Gastroesophageal sphincter (tissue), 4 donors: Measurements from ENCODE around the gene PYGB. TPM values are rescaled to one million over a fixed set of nuclear protein-coding genes. Genes with fewer than 3 reads are reported as not detected.
A peak's percentile ranks its signal among the peaks of the same experiment; 100 is the strongest.
"Not testable (repeated sequence)": the region's sequence is repeated elsewhere in the genome, so short reads cannot be mapped to it uniquely, and the experiment has no call there.

Experiments used
- ATAC-seq: fragments of 150-250 bp; one replicate; pipeline ENCODE4 v1.9.1; 2016; ENCODE audit warnings: mild to moderate bottlenecking, moderate library complexity
- H3K27ac ChIP-seq, 4 donors: fragments of 200-600 bp; sonication (generic) in 3 of 4; 1 replicate in 3 of 4; 2 replicates in 1 of 4; pipeline ENCODE4 v1.5.1; 2016 to 2019
- H3K27me3 ChIP-seq: fragments of 200-600 bp; sonication (generic); one replicate; pipeline ENCODE4 v1.5.1; 2019
- H3K36me3 ChIP-seq, 2 donors: fragments of 200-600 bp; sonication (generic); one replicate each; pipeline ENCODE4 v1.5.1; 2019; ENCODE audit warnings: control low read depth in 1 of 2
- H3K4me1 ChIP-seq, 3 donors: fragments of 200-600 bp; sonication (generic); 1 replicate in 2 of 3; 2 replicates in 1 of 3; pipeline ENCODE4 v1.5.1; 2016 to 2019; ENCODE audit warnings: control low read depth in 2 of 3
- H3K4me3 ChIP-seq, 2 donors: fragments of 200-600 bp; sonication (generic); one replicate each; pipeline ENCODE4 v1.5.1; 2019; ENCODE audit warnings: mild to moderate bottlenecking in 1 of 2, moderate library complexity in 1 of 2
- H3K9me3 ChIP-seq, 3 donors: fragments of 200-600 bp; sonication (generic); one replicate each; pipeline ENCODE4 v1.5.1; 2017 to 2019; ENCODE audit warnings: control low read depth in 2 of 3
- EP300 ChIP-seq: sonication (generic); formaldehyde crosslinking; IDR thresholded peaks from one replicate; pipeline ENCODE4 v1.6.1; 2017; ENCODE audit warnings: antibody characterized with exemption, mild to moderate bottlenecking
- POLR2A ChIP-seq, 2 donors: fragments of 450-650 bp; IDR thresholded peaks; one replicate each; pipeline ENCODE4 v1.6.1; 2017; ENCODE audit warnings: antibody characterized with exemption in 2 of 2, mild to moderate bottlenecking in 2 of 2, moderate library complexity in 1 of 2
- POLR2AphosphoS5 ChIP-seq: sonication (generic); formaldehyde crosslinking; IDR thresholded peaks from one replicate; pipeline ENCODE4 v1.6.1; 2017; ENCODE audit warnings: antibody characterized with exemption
- WGBS, 2 donors: methylation state at CpG; one replicate each; pipeline ENCODE4 v1.1.5; 2018; ENCODE audit warnings: low coverage in 1 of 2; 5-methylcytosine and 5-hydroxymethylcytosine counted together
- total RNA-seq, 4 donors: library from RNA; depleted of rRNA; stranded (reverse); fragments of >200 nt; gene quantifications; one replicate each; pipeline ENCODE4 v1.1.0, GENCODE V29; 2016
- TF ChIP-seq, protein P1 (sequence below), 4 experiments: fragments of 200-600 bp in 2 of 4; fragments of 450-650 bp in 2 of 4; sonication (generic) in 1 of 4; IDR thresholded peaks; one replicate each; pipeline ENCODE4 v1.5.1; 2017 to 2019; ENCODE audit warnings: antibody characterized with exemption in 4 of 4, mild to moderate bottlenecking in 2 of 4, moderate library complexity in 2 of 4

PYGB gene
- total RNA-seq, 4 donors from 2014 or later = 131 to 663 (median 337) TPM

DNA sequence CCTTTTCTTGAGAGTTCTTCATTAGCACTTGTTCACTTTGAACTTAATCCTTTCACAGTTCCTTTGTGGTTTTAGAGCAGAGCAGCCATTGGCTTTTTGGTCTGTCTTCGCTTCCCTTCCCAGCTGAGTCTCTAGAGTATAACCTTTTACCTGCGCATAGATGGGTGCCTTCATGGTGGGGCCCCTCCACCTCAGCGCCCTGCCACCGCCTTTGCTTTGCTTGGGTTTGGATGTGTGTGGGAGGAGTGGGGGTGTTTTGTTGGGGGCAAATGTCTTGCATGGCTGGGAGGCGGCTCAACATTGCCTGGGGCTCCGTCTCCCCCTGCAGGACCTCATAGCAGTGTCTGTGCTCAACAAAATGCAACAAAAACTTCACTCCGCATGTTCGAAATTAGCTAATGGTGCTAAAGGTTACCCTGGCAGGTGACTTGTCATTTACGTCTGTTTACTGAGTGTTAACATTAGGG lies 11.9 kb downstream of the PYGB start:
- H3K36me3 ChIP-seq = peaks cover 0 to 46% of the 10 kb centered on the region in 2 donors
- ATAC-seq = no peak
- H3K9me3 ChIP-seq = no peaks in the 10 kb centered on the region
- TF ChIP-seq POLR2A (IDR thresholded peaks at IDR 0.05) = no peak
- TF ChIP-seq EP300 = no peak
- TF ChIP-seq POLR2AphosphoS5 = no peak
- TF ChIP-seq, protein P1, sequence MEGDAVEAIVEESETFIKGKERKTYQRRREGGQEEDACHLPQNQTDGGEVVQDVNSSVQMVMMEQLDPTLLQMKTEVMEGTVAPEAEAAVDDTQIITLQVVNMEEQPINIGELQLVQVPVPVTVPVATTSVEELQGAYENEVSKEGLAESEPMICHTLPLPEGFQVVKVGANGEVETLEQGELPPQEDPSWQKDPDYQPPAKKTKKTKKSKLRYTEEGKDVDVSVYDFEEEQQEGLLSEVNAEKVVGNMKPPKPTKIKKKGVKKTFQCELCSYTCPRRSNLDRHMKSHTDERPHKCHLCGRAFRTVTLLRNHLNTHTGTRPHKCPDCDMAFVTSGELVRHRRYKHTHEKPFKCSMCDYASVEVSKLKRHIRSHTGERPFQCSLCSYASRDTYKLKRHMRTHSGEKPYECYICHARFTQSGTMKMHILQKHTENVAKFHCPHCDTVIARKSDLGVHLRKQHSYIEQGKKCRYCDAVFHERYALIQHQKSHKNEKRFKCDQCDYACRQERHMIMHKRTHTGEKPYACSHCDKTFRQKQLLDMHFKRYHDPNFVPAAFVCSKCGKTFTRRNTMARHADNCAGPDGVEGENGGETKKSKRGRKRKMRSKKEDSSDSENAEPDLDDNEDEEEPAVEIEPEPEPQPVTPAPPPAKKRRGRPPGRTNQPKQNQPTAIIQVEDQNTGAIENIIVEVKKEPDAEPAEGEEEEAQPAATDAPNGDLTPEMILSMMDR (IDR thresholded peaks at IDR 0.05) = no peak
- peak overlapping the region in 1 of 4 donors; percentile 12 for H3K27ac ChIP-seq
- peaks cover 4 to 45% (median 22%) of the 10 kb centered on the region in 3 donors for H3K4me1 ChIP-seq
- no peaks in the 10 kb centered on the region for H3K27me3 ChIP-seq
- H3K4me3 ChIP-seq = no peak overlapping the region
- 86 to 94% methylated on average over 4 to 6 of the region's 9 CpGs for WGBS, 2 donors

DNA sequence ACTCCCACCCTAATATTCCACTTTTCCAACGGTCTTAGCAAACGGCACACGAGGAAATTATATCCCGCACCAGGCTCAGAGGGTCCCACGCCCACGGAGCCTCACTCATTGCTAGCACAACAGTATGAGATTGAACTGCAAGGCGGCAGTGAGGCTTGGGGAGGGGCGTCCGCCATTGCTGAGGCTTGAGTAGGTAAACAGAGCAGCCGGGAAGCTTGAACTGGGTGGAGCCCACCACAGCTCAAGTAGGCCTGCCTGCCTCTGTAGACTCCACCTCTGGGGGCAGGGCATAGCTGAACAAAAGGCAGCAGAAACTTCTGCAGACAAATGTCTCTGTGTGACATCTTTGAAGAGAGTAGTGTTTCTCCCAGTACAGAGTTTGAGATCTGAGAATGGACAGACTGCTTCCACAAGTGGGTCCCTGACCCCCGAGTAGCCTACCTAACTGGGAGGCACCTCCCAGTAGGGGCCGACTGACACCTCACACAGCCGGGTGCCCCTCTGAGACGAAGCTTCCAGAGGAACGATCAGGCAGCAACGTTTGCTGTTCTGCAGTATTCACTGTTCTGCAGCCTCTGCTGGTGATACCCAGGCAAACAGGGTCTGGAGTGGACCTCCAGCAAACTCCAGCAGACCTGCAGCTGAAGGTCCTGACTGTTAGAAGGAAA lies 13.0 kb downstream of the PYGB start:
- Histone ChIP-seq H3K4me1 (peaks cover 1 to 34% (median 12%) of the 10 kb centered on the region in 3 donors), H3K36me3 (peaks cover 0 to 40% of the 10 kb centered on the region in 2 donors)
- not testable (repeated sequence) for ATAC-seq, H3K27ac ChIP-seq, H3K9me3 ChIP-seq, H3K27me3 ChIP-seq, H3K4me3 ChIP-seq
- 80 to 95% methylated on average over 1 to 4 of the region's 16 CpGs for WGBS, 2 donors

DNA sequence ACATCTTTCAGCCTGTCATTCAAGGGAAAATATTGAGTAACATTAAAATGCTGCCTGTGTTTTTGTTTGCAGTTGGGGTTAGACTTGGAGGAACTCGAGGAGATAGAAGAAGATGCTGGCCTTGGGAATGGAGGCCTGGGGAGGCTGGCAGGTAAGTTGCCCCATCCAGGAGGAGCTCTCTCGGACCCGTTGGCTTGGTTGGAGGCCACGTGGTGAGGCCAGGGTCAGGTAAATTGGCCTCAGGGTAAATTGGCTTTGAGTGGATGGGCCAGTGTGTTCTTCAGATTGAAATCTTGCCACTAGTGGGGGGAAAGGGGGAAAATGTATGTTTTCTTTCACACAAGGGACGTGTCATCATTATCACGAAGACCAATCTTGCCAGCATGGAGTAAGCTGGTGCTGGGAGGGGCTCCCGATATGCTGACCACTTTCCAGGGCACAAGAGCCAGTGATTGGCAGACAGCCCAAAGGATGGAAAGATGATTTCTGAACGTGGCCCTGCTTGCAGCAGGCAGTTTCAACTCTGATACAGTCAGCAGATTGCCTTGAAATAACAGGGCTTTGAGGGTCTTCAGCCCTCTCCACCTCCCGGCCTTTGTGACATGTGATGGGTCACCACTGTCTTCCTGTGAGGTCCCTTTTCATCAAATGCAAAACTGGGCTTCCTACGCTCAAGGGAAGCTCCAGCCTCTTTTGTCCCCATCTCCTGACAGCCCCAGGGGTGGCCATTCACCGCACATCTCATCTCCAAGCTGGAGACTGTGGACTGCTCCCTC lies 21.4 kb downstream of the PYGB start:
- H3K27ac ChIP-seq = peak overlapping the region in 3 of 4 donors; percentile 56 to 61 (median 59)
- H3K36me3 ChIP-seq = peaks cover 0 to 61% of the 10 kb centered on the region in 2 donors
- 40 to 82% methylated on average over 1 to 4 of the region's 11 CpGs for WGBS, 2 donors
- no peak for ATAC-seq
- no peak overlapping the region for H3K4me3 ChIP-seq
- TF ChIP-seq, protein P1 (IDR thresholded peaks at IDR 0.05) = no peak
- TF ChIP-seq POLR2A (IDR thresholded peaks at IDR 0.05) (no peak), EP300 (no peak), POLR2AphosphoS5 (no peak)
- no peaks in the 10 kb centered on the region for H3K27me3 ChIP-seq
- H3K4me1 ChIP-seq = peaks cover 0 to 48% (median 8%) of the 10 kb centered on the region in 3 donors
- no peaks in the 10 kb centered on the region for H3K9me3 ChIP-seq

DNA sequence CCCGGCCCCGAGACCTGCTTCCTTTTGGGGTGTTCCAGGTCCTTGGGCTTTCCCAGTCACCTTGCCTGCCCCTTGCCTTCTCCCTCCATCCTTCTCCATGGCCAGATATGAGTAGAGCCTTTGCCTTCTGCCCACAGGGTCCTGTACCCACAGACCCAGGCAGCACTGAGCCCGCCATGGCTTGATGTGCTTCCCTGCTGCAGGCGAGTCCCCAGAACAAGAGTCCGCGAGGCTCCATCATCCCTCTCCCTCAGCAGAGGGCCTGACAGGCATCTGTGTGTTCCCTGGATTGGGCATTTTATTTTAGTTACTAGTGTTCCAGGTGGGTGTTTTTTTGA lies 21.9 kb downstream of the PYGB start:
- peaks cover 0 to 54% (median 10%) of the 10 kb centered on the region in 3 donors for H3K4me1 ChIP-seq
- peak overlapping the region in 3 of 4 donors; percentile 56 to 61 (median 59) for H3K27ac ChIP-seq
- H3K9me3 ChIP-seq = no peaks in the 10 kb centered on the region
- TF ChIP-seq EP300 (no peak), POLR2AphosphoS5 (no peak), POLR2A (IDR thresholded peaks at IDR 0.05) (no peak)
- TF ChIP-seq, protein P1 (IDR thresholded peaks at IDR 0.05) = no peak
- H3K27me3 ChIP-seq = no peaks in the 10 kb centered on the region
- WGBS, 2 donors = 92 to 97% methylated on average over 4 to 6 of the region's 6 CpGs
- H3K4me3 ChIP-seq = no peak overlapping the region
- ATAC-seq = no peak
- peaks cover 0 to 66% of the 10 kb centered on the region in 2 donors for H3K36me3 ChIP-seq

DNA sequence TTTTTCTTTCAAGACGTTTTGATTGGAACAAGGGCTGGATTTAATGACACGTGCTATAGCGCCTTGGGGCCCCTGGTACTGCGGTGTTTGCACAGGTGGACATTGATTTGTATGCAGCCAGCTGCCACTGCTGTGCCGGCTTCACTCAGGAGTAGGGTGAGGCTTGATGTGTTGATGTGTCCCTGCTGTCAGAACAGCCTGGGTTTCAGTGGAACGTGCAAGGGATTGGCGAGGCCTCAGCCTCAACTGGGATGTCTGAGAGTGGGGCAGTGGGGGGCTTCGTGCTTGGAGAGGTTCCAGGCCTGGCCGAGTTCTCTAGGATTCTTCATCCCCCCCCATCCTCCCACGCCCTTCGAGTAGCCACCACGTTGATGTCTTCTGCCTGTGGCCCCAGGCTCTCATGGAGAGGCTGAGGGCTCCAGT lies 23.0 kb downstream of the PYGB start:
- 54 to 85% methylated on average over 4 to 6 of the region's 12 CpGs for WGBS, 2 donors
- no peak for ATAC-seq
- TF ChIP-seq POLR2AphosphoS5 = no peak
- TF ChIP-seq EP300 = no peak
- TF ChIP-seq, protein P1 (IDR thresholded peaks at IDR 0.05) = no peak
- no peak for TF ChIP-seq POLR2A (IDR thresholded peaks at IDR 0.05)
- H3K4me1 ChIP-seq = peaks cover 0 to 64% (median 10%) of the 10 kb centered on the region in 3 donors
- H3K9me3 ChIP-seq = no peaks in the 10 kb centered on the region
- peak overlapping the region in 3 of 4 donors; percentile 81 to 87 (median 83) for H3K27ac ChIP-seq
- no peaks in the 10 kb centered on the region for H3K27me3 ChIP-seq
- no peak overlapping the region for H3K4me3 ChIP-seq
- H3K36me3 ChIP-seq = peaks cover 0 to 77% of the 10 kb centered on the region in 2 donors
